ENCODE measurements around the gene SYNGAP1. TPM values are rescaled to one million over a fixed set of nuclear protein-coding genes. Genes with fewer than 3 reads are reported as not detected.

The SYNGAP1 gene
- total RNA-seq, 1 donor from 2014 or later = 3.3 TPM

DNA sequence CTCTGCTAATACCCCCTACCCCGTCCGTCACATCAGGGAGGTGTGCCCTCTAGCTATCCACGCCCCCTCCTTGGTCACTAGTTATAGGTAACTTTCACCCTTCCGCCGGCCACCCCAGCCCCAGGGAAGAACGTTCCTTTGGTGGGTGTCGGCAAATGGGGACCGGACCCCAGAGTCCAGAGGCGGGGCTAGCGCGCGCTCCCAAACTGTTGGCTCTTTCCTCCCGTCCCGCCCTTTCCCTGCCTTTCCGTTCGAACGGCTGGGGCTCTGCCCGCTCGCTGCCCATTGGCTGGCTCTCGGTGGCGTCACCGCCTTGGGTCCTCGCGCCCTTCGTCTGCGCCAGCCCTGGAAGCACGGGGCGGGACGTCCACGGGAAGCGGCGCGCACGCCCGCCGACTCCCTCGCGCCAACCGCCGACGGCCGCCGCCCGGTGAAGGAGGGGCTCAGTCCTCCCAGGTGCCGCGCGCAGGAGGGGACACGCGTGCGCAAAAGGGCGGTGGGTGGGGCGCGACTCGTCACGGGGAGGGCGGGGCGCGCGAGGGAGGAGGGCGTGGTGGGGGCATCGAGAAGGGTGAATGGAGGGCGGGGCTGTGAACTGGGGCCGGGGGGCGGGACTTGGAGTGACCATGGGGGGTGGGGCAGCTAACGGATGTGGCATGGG is 9.7 kb upstream of the SYNGAP1 start:
- peak; percentile 84 for DNase-seq (ENCODE audit: low read depth)
- peaks cover 5% of the 10 kb centered on the region for H3K36me3 ChIP-seq (ENCODE audit: control insufficient read depth, insufficient read depth, low read length)
- TF ChIP-seq, protein P1, sequence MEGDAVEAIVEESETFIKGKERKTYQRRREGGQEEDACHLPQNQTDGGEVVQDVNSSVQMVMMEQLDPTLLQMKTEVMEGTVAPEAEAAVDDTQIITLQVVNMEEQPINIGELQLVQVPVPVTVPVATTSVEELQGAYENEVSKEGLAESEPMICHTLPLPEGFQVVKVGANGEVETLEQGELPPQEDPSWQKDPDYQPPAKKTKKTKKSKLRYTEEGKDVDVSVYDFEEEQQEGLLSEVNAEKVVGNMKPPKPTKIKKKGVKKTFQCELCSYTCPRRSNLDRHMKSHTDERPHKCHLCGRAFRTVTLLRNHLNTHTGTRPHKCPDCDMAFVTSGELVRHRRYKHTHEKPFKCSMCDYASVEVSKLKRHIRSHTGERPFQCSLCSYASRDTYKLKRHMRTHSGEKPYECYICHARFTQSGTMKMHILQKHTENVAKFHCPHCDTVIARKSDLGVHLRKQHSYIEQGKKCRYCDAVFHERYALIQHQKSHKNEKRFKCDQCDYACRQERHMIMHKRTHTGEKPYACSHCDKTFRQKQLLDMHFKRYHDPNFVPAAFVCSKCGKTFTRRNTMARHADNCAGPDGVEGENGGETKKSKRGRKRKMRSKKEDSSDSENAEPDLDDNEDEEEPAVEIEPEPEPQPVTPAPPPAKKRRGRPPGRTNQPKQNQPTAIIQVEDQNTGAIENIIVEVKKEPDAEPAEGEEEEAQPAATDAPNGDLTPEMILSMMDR (IDR thresholded peaks at IDR 0.05; ENCODE audit: insufficient read depth, low read length, poor library complexity, severe bottlenecking) = no peak
- no peaks in the 10 kb centered on the region for H3K27me3 ChIP-seq (ENCODE audit: control insufficient read depth, insufficient read depth, low read length)
- peak overlapping the region; percentile 51 for H3K4me3 ChIP-seq (ENCODE audit: low read depth, low read length)

DNA sequence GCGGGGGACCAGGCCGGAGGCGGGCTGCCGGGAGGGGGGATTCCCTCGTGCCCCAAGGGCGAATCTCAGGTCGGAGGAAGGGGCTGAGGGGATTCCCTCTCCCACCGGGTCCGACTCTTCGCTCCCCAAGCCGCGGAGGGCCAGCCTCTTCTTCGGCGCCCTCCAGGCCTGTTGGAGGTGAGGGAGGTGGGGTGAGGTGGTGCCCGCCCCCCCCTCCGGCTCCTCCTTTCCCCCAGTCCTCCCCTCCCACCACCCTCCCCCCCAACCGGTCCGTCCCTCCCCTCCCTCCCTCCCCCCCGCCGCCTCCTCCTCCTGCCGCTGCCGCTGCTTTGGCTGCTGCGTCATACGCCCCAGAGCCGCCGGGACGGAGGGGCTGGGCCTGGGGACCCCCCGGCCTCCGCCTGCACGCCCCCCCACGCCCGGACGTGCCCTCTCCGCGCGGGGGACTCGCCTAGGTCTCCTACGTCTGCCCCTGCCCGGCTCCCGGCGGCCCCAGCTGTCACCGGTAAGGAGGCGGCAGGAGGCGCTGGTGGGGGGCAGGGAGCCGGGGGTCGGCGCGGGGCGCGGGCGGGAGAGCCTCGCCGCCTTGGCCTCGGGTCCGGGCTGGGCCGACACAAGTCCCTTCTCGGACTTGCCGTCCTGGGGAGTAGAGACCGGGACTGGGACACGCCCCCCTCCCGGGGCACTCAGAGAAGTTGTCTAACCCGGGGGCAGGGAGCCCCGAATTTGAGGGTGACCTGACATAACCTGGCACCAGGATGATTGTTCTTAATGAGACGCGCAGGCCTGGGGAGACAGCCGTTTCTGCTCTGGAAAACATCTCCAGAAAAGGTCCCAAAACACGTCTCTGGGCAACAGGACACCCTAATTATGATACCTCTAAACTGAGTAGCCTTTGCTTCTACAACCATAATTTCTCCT is 8.9 kb upstream of the SYNGAP1 start, which contains the start of gene PHF1:
TSS of gene PHF1 (plus strand) at position 304 of the 921 bp plus-strand sequence. CDS start 1,250 bp downstream, outside the sequence.
- Histone ChIP-seq H3K4me3 (ENCODE audit: low read depth, low read length) (peak within 1 kb of the TSS; percentile 51), H3K27me3 (ENCODE audit: control insufficient read depth, insufficient read depth, low read length) (no peaks in the 10 kb centered on the region), H3K36me3 (ENCODE audit: control insufficient read depth, insufficient read depth, low read length) (peaks cover 5% of the 10 kb centered on the region)
- TF ChIP-seq, protein P1 (IDR thresholded peaks at IDR 0.05; ENCODE audit: insufficient read depth, low read length, poor library complexity, severe bottlenecking) = no peak
- DNase-seq (ENCODE audit: low read depth) = no peak

DNA sequence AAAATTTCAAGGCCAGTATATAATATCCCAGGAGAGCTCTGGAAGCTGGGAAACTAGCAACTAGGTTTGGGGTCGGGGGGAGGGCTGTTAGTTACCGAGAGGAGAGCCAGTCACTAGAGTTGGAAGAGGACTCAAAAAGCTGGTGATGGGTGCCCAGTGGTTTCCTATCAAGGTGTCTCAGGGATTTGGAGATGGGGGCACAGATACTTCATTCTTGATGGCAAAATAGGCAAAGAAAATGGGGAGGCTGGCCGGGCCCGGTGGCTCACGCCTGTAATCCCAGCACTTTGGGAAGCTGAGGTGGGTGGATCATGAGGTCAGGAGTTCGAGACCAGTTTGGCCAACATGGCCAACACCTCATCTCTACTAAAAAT is 8.2 kb upstream of the SYNGAP1 start:
- TF ChIP-seq, protein P1 (IDR thresholded peaks at IDR 0.05; ENCODE audit: insufficient read depth, low read length, poor library complexity, severe bottlenecking) = no peak
- Histone ChIP-seq H3K36me3 (ENCODE audit: control insufficient read depth, insufficient read depth, low read length) (peaks cover 2% of the 10 kb centered on the region), H3K27me3 (ENCODE audit: control insufficient read depth, insufficient read depth, low read length) (no peaks in the 10 kb centered on the region)

DNA sequence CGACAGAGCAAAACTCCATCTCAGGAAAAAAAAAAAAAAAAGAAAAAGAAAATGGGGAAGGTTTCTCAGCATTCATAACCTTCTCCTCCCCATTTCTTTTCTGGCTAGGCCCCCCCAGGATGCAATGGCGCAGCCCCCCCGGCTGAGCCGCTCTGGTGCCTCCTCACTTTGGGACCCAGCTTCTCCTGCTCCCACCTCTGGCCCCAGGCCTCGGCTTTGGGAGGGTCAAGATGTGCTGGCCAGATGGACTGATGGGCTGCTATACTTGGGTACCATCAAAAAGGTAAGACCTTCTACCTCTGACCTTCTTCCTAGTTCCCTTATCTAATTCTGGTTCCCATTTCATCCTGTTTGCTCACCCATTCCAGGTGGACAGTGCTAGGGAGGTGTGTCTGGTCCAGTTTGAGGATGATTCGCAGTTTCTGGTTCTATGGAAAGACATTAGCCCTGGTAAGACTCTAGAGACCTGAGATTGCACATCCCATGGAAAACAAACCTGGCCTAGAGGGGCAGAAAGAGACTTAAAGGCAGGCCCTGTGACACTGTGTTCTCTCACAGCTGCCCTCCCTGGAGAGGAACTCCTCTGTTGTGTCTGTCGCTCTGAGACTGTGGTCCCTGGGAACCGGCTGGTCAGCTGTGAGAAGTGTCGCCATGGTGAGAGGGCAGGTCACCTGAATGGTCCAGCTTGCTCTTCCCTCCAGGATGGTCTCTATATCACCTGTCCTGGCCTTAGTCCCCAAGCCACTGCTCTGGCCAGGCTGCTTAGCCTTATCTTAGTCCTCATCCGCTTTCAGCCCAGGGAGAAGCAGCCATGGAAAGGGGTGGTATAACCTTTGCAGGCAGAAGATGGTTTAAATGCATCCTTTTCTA is 7.5 kb upstream of the SYNGAP1 start:
- DNase-seq (ENCODE audit: low read depth) = no peak
- Histone ChIP-seq H3K4me3 (ENCODE audit: low read depth, low read length) (no peak overlapping the region), H3K36me3 (ENCODE audit: control insufficient read depth, insufficient read depth, low read length) (peaks cover 2% of the 10 kb centered on the region), H3K27me3 (ENCODE audit: control insufficient read depth, insufficient read depth, low read length) (no peaks in the 10 kb centered on the region)
- TF ChIP-seq, protein P1 (IDR thresholded peaks at IDR 0.05; ENCODE audit: insufficient read depth, low read length, poor library complexity, severe bottlenecking) = no peak

More for the DNA sequence above, 8.2 kb upstream of the SYNGAP1 start:
- H3K4me3 ChIP-seq (ENCODE audit: low read depth, low read length) = peak overlapping the region; percentile 51
- DNase-seq (ENCODE audit: low read depth) = no peak

DNA sequence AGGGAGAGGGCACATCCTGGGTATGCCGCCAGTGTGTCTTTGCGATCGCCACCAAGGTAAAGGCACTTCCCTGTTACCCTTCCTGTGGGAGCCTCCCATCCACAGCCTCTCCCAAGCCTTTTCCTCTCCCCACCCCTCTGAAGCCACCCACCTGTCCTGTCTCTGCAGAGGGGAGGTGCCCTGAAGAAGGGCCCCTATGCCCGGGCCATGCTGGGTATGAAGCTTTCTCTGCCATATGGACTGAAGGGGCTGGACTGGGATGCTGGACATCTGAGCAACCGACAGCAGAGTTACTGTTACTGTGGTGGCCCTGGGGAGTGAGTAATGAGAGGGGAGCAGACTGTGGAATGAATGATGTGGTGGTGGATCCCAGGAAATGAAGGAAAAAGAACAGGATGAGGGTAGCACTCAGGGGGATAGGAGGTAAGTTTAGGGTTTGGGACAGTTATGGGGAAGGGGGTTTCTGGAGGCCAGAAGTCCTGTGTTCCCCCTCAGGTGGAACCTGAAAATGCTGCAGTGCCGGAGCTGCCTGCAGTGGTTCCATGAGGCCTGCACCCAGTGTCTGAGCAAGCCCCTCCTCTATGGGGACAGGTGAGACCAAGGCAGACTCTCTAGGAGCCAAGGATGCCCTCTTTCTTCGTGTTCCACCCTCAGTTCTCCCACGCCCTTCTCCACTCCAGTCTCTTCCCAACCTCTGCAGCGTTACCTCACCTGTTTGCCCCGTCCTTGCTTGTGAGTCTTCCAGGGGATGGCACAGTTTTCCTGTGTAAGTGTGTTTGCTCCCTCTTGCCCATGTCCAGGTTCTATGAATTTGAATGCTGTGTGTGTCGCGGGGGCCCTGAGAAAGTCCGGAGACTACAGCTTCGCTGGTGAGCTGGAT is 6.4 kb upstream of the SYNGAP1 start:
- TF ChIP-seq, protein P1 (IDR thresholded peaks at IDR 0.05; ENCODE audit: insufficient read depth, low read length, poor library complexity, severe bottlenecking) = no peak
- Histone ChIP-seq H3K27me3 (ENCODE audit: control insufficient read depth, insufficient read depth, low read length) (no peaks in the 10 kb centered on the region), H3K36me3 (ENCODE audit: control insufficient read depth, insufficient read depth, low read length) (peaks cover 2% of the 10 kb centered on the region), H3K4me3 (ENCODE audit: low read depth, low read length) (no peak overlapping the region)
- DNase-seq (ENCODE audit: low read depth) = no peak
